Stimulated activated naive CD4-positive, alpha-beta T cell treated with Interleukin-2 at 50 U/mL for 16 hours (primary cell): Measurements from ENCODE around the gene SLC12A3.

Source experiments
- DNase-seq: peaks from one replicate; lab custom pipeline; 2025; lab: John Stamatoyannopoulos, UW

SLC12A3 gene

GRCh38 chr16:56864960-56865359 lies at the start of gene SLC12A3:
Gene SLC12A3 (plus strand): TSS chr16:56865207. CDS start chr16:56865236, 29 bp downstream.
- no peak for DNase-seq

- no peak for DNase-seq
These were observed 49.3 kb upstream of the SLC12A3 start for GRCh38 chr16:56815721-56816120.

GRCh38 chr16:56817056-56817455 lies 48.0 kb upstream of the SLC12A3 start:
- no peak for DNase-seq

DNA sequence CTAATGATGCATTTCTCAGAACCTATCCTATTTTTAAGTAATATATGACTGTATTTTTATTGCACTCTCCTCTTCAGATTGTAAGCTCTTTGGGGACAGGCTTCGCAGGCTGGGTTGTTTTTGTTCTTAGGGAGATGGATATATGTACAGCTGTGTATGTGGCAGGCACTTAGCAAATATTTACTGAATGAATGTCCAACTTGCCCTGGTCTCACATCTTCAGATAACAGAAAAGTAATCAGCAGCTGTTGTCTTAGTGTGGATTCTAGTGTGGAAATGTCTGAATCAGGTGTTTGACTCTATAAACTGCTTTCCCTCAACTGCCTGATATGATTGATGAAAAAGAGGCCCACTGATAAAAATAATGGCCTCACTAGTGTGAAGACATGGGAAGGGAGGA lies 47.1 kb upstream of the SLC12A3 start:
- DNase-seq: no peak

GRCh38 chr16:56823081-56823733 lies 41.8 kb upstream of the SLC12A3 start:
- DNase-seq: no peak

DNA sequence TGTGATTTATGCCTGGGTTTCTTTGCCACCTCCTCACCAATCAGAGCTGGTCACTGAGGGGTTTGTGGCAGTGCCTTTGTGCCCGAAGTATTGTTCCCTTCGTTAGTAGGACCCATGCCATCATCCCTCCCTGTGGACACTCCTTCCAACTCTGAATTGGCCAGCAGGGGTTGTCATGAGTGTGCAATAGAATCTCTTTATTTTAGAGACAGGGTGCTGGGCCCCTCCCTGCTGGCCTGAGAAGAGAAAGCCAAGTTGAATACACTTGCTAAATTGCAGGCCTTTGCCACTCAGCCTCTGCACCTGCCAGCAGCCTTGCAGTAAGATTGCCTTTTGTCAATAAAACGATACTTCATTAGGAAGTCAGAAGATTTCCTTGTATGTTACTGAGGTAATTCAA lies 40.7 kb upstream of the SLC12A3 start:
- DNase-seq: no peak

- DNase-seq: no peak
These were observed 40.2 kb upstream of the SLC12A3 start for GRCh38 chr16:56824804-56825203.

DNA sequence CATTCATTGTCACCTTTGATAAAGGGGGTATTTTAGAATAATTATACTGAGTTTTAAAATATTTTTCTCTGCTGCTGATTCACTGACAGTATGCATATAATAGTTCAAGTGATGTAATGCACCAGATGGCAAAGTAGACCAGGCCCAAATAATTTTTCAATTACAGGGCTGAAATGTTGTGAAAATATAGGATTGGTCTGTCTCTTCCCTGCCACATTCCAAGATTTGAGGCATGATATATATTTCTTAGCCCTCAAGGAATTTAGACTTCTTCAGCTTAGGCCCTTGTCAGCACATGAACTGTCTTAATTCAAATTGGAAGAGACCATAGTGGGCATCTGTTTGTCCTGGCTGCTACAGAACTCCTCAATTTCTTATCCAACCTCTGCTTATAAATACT lies 39.2 kb upstream of the SLC12A3 start:
- no peak for DNase-seq

- DNase-seq: no peak
These were observed 36.4 kb upstream of the SLC12A3 start for GRCh38 chr16:56828647-56829046.

- DNase-seq: no peak
These were observed 34.3 kb upstream of the SLC12A3 start for GRCh38 chr16:56830669-56831068.

DNA sequence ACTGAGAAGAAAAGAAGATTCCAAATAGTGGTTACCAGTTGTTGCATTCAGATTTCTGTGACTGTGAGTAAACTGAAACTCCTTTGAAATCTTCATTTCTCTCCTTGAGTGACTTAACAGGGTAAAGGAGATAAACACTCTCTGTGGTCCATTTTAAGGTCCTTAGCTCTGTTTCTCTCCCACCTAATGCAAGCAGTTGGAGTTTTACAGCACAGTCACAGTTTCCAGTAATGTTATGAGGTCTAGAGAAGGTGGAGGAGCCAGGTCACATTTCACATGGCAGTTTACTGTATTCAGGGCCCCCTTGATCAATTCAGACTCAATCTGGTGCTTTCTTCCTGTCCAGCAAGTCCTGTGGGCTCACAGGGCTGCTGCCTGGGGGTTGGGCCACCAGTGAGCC lies 32.2 kb upstream of the SLC12A3 start:
- no peak for DNase-seq

- DNase-seq: no peak
These were observed 31.6 kb upstream of the SLC12A3 start for GRCh38 chr16:56833243-56833970.

DNA sequence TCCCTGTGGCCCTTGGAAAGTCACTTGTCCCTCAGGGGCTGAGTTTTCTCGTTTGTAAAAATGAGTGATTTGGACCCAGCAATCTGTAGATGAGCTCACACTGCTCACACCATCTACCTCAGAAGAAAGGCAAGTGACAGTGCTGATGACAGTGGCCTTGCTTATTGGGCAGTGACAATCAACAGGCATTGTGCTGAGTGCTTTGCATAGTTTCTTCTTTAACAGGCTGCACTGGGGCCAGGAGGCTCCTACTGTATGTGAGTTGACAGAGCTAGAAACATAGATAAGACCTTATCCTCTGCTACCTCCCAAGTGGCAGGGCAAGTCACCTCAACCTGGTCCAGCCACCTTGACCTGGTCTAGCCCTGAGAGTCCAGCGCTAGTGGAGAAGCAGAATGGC lies 29.7 kb upstream of the SLC12A3 start:
- DNase-seq: no peak

DNA sequence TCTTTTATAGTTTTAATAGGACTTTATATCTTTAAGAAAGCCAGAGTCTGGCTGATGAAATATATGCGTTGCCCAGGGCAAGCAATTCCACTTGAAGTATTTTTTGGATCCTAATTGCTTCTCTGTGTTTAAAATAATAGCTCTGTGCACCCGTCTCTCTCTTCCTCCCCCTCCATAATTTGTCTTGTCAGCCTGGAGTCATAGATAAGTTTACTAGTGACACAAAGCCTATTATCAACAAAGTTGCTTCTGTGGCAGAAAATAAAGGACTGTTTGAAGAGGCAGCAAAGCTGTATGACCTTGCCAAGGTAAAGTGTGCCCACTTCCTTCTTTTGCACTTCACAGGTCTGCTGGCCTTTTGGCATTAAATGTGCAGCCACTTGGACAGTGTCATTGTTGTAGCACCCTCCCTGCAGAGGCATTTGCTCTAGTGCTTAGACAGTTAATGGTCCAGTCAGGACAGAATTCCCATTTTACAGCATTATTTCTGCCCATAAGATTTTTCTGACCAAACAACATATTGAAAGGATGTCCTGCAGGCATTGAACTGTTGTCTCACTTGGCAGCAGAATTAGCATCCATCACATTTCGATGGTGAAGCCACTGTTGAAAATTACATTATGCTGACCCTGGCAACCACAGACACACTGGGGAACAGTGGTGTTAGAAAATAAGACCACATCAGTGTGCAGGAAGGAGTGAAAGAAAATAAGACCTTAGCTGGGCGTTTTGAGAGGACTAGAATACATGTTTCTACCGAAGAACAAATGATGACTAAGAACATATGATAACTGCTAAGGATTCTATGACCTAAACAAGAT lies 28.4 kb upstream of the SLC12A3 start:
- DNase-seq: no peak

GRCh38 chr16:56838622-56839337 lies 26.2 kb upstream of the SLC12A3 start:
- DNase-seq: no peak

- DNase-seq: no peak
These were observed 23.8 kb upstream of the SLC12A3 start for GRCh38 chr16:56841233-56841632.

DNA sequence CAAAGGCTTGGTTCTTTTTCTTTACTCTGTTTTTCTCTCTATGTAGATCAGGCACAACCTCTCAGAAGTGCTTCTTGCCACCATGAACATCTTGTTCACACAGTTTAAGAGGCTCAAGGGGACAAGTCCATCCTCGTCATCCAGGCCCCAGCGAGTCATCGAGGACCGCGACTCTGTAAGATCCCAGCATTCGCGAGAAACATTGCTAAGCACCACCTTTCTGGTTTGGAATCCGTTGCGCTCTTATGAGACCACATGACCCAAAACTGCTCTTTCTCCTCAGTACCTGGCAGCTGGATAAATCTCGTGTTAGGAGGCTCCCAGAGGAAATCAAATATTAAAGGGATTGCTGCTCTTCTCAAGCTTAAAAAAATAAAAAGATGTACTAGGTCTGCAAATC lies 23.3 kb upstream of the SLC12A3 start:
- no peak for DNase-seq

- DNase-seq: no peak
These were observed 22.9 kb upstream of the SLC12A3 start for GRCh38 chr16:56842133-56842532.

DNA sequence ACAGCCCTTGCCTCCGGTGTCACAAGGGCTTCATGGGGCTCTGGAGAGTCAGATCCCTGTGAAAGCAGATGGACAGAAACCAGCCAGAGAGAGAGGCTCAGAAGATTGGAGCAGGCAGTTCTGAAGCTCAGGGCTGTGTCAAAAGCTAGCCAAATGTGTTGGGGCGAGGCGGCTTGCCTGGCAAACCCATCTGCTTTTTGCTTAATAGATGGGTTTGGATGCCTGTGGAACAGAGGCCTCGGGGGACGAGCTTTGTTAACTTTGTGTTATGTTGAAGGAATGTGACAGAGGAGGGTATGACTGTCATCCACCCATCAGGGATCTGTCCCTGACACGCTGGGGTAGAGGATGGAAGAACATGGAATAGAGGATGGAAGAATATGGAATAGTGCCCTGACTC lies 21.0 kb upstream of the SLC12A3 start:
- no peak for DNase-seq

- DNase-seq: no peak
These were observed 17.7 kb upstream of the SLC12A3 start for GRCh38 chr16:56847173-56847910.
